Measurements from ENCODE around the gene NCBP3.

Gene NCBP3

GRCh38 chr17:3866276-3866675, 20.2 kb upstream of the NCBP3 start:
- H3K4me3 ChIP-seq (ENCODE audit: low read depth, low read length): no peak overlapping the region
- no peak for DNase-seq (ENCODE audit: low read depth)
- TF ChIP-seq MYC (IDR thresholded peaks at IDR 0.05; ENCODE audit: low read depth, low read length): no peak
- TF ChIP-seq MAX (IDR thresholded peaks at IDR 0.05; ENCODE audit: low read depth, low read length): no peak
- TF ChIP-seq CTCF (IDR thresholded peaks at IDR 0.05; ENCODE audit: low read depth, low read length): no peak
- TF ChIP-seq POLR2A (IDR thresholded peaks at IDR 0.05; ENCODE audit: extremely low read depth, insufficient read length): no peak

DNA sequence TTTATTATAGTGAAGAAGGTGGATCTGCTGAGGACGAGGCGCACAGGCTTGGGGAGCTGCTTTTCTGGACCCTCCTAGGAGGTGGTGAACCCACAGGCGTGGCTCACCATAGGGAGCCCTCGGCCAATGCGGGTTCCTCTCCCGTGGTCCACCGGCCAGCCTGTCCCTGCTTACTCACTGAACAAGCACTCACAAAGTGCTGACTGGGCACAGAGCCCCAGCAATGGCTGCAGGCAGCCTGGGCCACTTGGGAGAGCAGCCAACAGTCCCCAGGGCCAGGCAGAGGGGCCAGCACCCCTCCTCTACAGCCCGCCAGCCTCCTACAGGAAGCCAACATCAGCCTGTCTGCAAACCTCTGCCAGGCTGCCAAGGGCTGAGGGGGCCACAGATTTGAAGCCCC, 19.1 kb upstream of the NCBP3 start:
- no peak for DNase-seq (ENCODE audit: low read depth)
- TF ChIP-seq MAX (IDR thresholded peaks at IDR 0.05; ENCODE audit: low read depth, low read length) (no peak), POLR2A (IDR thresholded peaks at IDR 0.05; ENCODE audit: extremely low read depth, insufficient read length) (no peak), CTCF (IDR thresholded peaks at IDR 0.05; ENCODE audit: low read depth, low read length) (no peak)

DNA sequence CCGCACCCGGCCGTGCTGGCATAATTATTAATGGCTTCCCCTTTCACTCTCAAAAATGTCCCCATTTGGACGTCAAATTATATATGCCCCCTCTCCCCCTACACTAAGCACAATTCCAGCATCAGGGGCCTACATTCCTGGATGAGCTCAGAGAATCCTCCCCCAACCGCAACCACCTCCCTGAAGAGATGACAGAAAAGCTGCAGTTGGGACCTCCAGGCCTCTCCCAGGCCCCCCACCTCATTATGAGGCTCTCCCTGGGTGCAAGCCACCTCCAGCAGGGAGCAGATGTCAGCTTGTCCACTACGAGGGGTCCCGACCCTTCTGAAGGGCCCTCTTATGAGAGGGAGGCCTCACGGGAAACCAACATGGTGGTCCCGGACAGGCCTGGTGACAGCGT, 18.5 kb upstream of the NCBP3 start:
- TF ChIP-seq MYC (IDR thresholded peaks at IDR 0.05; ENCODE audit: low read depth, low read length) (no peak), POLR2A (IDR thresholded peaks at IDR 0.05; ENCODE audit: extremely low read depth, insufficient read length) (no peak), MAX (IDR thresholded peaks at IDR 0.05; ENCODE audit: low read depth, low read length) (no peak), CTCF (IDR thresholded peaks at IDR 0.05; ENCODE audit: low read depth, low read length) (no peak)
- no peak for DNase-seq (ENCODE audit: low read depth)
- H3K4me3 ChIP-seq (ENCODE audit: low read depth, low read length): no peak overlapping the region

More for the DNA sequence above, 19.1 kb upstream of the NCBP3 start:
- H3K4me3 ChIP-seq (ENCODE audit: low read depth, low read length): no peak overlapping the region

- DNase-seq (ENCODE audit: low read depth): no peak
- TF ChIP-seq POLR2A (IDR thresholded peaks at IDR 0.05; ENCODE audit: extremely low read depth, insufficient read length) (no peak), MAX (IDR thresholded peaks at IDR 0.05; ENCODE audit: low read depth, low read length) (no peak), CTCF (IDR thresholded peaks at IDR 0.05; ENCODE audit: low read depth, low read length) (no peak), MYC (IDR thresholded peaks at IDR 0.05; ENCODE audit: low read depth, low read length) (no peak)
- no peak overlapping the region for H3K4me3 ChIP-seq (ENCODE audit: low read depth, low read length)
Observed at GRCh38 chr17:3861761-3862681, 16.0 kb upstream of the NCBP3 start.

DNA sequence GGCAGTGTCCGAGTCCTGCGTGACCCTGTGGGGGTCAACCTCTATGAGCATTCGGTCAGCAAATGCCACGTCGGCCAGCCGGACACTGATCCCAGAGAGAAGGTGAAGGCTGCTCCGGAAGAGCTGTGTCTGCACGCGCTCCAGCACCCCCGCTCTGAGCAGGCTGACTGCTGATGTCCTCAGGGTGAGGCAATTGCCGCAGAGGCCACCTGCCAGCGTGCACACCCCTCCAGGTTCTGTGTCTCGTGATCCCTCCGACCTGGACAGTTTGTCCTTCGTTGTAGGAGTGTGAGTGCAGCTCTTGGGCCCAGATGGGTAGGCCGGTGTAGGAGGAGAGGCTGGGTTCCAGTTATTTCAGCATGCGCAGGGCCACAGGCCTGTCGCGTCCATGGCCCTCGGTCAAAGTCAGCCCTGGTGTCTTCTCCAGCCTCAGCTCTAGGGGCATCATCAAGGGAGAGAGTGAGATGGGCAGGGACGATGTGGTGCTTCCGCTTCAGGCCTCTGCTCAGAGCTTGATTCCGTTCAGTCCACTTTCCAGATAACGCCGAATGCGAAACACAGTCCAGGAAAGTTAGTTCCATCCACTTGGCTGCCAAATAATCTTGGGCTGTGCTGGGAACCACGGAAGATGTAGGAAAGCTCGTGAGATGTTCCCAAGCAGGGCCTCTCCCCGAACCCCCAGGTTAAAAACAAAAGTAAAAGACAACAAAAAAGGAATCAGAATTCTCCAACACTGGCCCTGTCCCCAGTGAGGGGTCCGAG, 15.1 kb upstream of the NCBP3 start:
- TF ChIP-seq MYC (IDR thresholded peaks at IDR 0.05; ENCODE audit: low read depth, low read length): no peak
- no peak for TF ChIP-seq POLR2A (IDR thresholded peaks at IDR 0.05; ENCODE audit: extremely low read depth, insufficient read length)
- TF ChIP-seq MAX (IDR thresholded peaks at IDR 0.05; ENCODE audit: low read depth, low read length): no peak
- TF ChIP-seq CTCF (IDR thresholded peaks at IDR 0.05; ENCODE audit: low read depth, low read length): no peak
- no peak for DNase-seq (ENCODE audit: low read depth)
- no peak overlapping the region for H3K4me3 ChIP-seq (ENCODE audit: low read depth, low read length)
